Sciatic nerve (tissue), 2 donors: Measurements from ENCODE around the gene PBX3. TPM values are rescaled to one million over a fixed set of nuclear protein-coding genes. Genes with fewer than 3 reads are reported as not detected.
A peak's percentile ranks its signal among the peaks of the same experiment; 100 is the strongest.
"Not testable (repeated sequence)": the region's sequence is repeated elsewhere in the genome, so short reads cannot be mapped to it uniquely, and the experiment has no call there.

Source experiments
- ATAC-seq: fragments of 200-7000 bp; cut with Tn5 transposase; one replicate; pipeline ENCODE4 v1.9.1; 2020; ENCODE audit warnings: mild to moderate bottlenecking, moderate library complexity
- DNase-seq: peaks from one replicate; pipeline ENCODE4 v3.0.0-alpha.2; 2020; ENCODE audit warnings: low spot score
- intact Hi-C: fragments of 100-400 bp; cut with DNase I; formaldehyde crosslinking; loops from one replicate; pipeline ENCODE4 v1.14.2; 2022
- total RNA-seq: library from RNA; stranded (reverse); fragmentation: NEBNext Ultra II Directional; extraction: Animal tissue kit (Norgen Biotek cat#: 25700); gene quantifications from one replicate; pipeline ENCODE4 v1.2.1, GENCODE V29; 2021
- donor health status: DM: no; HTN: no; CAD: no.
- donor health status: DM: no; HTN: no; CAD: no.

Gene PBX3
- total RNA-seq, 1 donor from 2014 or later = 39.1 TPM

GRCh38 chr9:125810161-125810560 lies 63.0 kb downstream of the PBX3 start:
- DNase-seq (no peak), ATAC-seq (no peak)
- intact Hi-C loops = no loop called here

- ATAC-seq (no peak), DNase-seq (no peak)
- intact Hi-C loops = no loop called here
These were observed 63.8 kb downstream of the PBX3 start for GRCh38 chr9:125811002-125811401.

- DNase-seq = no peak
- intact Hi-C loops = no loop called here
- ATAC-seq = no peak
These were observed 65.2 kb downstream of the PBX3 start for GRCh38 chr9:125812403-125812802.

GRCh38 chr9:125815568-125815967 lies 68.4 kb downstream of the PBX3 start:
- intact Hi-C loops = no loop called here
- DNase-seq (no peak), ATAC-seq (no peak)

DNA sequence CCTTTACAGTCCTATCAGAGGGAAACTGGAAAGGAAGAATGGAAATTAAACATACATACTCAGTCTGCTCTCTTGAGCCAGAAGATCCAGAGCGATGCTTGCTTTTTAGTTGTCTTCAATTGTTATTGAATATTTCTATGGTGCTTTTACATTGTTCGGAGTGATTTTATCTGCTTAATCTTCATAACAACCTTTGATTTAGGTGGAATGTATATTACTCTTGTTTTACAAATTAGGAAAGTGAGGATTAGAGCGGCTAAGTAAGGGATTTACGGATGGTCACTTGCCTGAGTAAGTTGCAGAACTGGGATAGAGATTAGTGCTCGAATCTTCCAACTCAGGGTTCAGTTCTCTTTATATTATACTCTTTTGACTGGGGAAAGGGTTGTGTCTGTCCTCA lies 69.1 kb downstream of the PBX3 start:
- no peak for ATAC-seq
- intact Hi-C loops = no loop called here

DNA sequence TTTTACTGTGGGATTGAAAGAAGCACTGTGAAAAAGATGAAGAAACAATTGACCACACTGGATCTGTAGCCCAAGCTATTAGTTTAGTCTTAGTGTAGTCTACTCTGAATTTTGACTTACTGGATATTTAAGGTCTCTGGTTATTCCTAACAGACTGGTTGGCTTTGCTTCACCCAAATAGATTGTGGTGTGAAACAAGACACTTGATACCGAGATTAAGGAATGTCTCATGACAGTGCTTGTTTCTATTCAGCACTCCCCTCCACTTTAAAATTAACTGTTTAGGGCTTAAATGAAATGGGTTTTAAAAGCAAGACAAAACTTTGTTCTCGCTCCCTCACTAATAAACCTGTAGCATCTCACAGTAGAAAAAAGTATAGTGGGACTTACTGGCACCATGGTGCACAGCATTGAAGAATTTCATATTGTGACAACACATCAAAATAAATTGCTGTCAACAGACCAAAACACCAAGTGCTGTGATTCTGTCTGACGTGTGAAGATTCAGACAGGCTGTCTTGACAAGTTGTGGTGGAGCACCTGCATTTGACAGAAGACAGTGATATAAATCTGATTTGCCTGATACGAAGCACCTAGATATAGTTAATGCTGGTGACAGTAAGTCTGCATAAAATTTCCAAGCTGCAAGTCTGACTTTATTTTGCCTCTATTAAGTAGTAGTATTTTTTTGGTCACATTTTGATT lies 73.1 kb downstream of the PBX3 start:
- intact Hi-C loops = no loop called here
- DNase-seq (no peak), ATAC-seq (no peak)

More for the DNA sequence above, 69.1 kb downstream of the PBX3 start:
- DNase-seq = no peak

DNA sequence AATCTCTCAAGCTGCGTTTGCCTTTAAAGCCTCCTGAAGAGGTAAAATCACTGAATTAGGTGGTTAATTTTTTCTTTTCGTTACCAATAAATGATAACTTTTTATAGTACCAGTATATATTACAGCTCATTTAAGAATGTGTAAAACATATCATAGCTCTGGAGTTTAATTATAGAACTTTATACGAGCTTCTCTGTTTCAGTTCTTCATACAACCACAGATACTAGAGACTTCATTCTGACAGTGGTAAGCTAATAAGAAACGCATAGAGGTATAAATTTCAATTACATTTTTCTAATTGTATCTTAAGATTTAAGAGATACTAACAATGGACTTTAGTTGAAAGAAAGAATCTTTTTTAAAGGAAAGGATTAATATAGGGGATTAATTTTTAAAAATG lies 73.9 kb downstream of the PBX3 start:
- DNase-seq = no peak
- intact Hi-C loops = no loop called here
- ATAC-seq = no peak

DNA sequence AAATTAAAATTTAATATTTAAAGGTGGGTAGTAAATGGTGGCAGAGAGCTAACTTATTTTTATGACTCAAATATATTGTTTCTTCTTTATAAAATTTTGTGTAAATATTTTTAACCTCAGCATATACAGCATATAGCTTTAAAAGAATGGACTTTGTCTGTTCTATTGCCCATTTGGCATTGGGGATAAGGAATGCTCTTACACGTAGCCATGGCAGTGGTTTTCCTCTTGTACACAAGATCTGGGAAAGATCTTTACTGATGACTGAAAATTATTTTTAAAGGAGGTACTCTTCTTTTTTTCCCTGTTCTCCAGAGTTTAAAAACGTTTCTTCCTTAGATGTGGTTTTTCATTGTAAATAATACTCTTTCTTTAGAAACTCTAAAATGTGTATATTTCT lies 75.0 kb downstream of the PBX3 start:
- DNase-seq = no peak
- intact Hi-C loops = no loop called here
- no peak for ATAC-seq

DNA sequence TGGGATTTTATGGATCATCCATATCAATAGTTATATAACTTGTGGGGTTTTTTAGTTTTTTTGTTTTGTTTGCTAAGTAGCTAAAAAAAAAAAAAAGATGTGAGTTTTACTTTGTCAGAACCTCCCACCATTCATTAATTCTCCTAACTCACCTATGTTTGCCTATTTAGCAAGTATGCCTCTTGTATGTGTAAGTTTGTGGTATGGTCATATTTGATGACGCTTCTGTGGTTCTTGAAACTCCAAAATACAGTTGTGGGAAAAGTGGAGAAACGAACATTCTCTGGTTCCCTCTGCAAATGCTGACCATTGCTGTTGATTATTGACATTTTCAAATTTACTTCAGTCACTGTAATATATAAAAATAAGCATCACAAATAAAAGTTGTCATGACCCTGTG lies 75.7 kb downstream of the PBX3 start:
- no peak for ATAC-seq
- intact Hi-C loops = no loop called here
- DNase-seq = no peak

GRCh38 chr9:125823874-125824406 lies 76.8 kb downstream of the PBX3 start:
- intact Hi-C loops, DNase-seq: not testable (repeated sequence)
- peak; percentile 13 for ATAC-seq

GRCh38 chr9:125825762-125826161 lies 78.6 kb downstream of the PBX3 start:
- intact Hi-C loops = no loop called here
- ATAC-seq = no peak
- DNase-seq = no peak

GRCh38 chr9:125826850-125827249 lies 79.7 kb downstream of the PBX3 start:
- ATAC-seq (no peak), DNase-seq (no peak)
- intact Hi-C loops = no loop called here

DNA sequence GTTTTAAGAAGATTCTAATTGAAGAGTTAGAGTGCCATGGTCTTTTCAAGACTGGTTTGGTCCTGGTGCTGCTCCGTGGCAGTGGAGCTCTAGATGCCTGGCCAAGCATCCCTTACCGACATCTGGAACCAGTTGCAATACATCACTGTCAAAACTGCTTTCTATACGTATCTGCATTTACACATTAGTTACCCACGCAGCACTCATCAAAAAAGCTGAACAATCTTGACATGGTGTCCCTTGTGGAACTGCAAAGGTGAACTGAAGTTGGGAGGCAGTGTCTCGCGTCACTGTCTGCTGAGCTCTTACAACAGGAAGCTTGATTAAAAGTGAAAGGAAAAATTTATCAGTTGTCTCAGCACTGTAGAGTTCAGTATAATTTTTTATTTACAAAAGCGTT lies 82.6 kb downstream of the PBX3 start:
- ATAC-seq = peak; percentile 84
- intact Hi-C loops = no loop called here
- DNase-seq = no peak

GRCh38 chr9:125831054-125831453 lies 83.9 kb downstream of the PBX3 start:
- intact Hi-C loops = no loop called here
- no peak for ATAC-seq
- no peak for DNase-seq

- DNase-seq = no peak
- ATAC-seq = no peak
- intact Hi-C loops = no loop called here
These were observed 84.4 kb downstream of the PBX3 start for GRCh38 chr9:125831616-125832015.

DNA sequence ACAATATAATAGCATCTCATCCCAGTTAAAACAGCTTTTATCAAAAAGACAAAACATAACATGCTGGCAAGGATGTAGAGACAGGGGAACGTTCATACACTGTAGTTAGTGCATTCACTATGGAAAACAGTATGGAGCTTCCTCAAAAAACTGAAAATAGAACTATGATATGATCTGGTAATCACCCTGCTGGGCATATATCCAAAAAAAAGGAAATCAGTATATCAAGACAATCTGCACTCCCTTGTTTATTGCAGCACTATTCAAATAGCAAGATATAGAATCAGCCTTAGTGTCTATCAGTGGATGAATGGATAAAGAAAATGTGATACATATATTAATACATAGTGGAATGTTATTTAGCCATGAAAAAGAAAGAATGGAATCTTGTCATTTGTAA lies 88.5 kb downstream of the PBX3 start:
- intact Hi-C loops = no loop called here
- no peak for ATAC-seq
- DNase-seq = no peak

- intact Hi-C loops = no loop called here
- DNase-seq (no peak), ATAC-seq (no peak)
These were observed 92.1 kb downstream of the PBX3 start for GRCh38 chr9:125839317-125839716.

DNA sequence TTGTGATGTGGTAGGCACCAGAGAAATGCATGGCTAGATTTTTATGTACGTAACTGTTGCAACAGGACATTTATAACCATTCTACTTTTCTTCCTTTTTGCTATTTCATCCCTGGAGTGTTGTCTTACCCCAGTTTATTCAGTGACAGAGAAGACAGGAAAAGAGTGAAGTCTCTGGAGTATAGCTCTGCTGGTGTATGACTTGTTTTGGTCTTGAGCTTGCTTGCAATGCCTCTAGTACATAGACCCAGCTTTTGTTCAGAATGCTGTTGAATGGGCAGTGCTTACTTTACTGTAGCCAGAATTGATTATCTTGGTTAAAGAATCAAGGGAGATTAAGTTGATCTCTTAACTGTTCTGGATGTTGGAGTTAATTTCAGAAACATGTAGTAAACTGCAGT lies 94.3 kb downstream of the PBX3 start:
- ATAC-seq (peak; percentile 57), DNase-seq (no peak)
- intact Hi-C loops = no loop called here

DNA sequence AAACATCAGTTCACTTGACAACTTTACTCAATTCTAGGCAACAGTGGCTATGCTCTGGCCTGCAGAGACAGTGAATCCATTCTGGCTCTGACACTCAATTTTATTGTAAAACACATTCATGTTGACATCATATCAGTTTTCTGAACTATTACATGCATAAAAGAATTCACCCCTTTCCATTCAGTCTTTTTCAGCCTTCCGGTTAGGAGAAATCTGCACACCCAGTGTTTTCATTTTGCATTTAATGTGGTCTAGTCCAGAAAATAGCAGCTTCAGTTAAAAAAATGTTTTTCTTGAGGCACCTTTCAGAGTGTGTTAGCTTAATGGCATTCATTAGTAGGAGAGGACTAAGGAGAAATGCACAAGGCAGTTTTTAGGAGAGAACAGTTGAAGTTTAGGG lies 95.1 kb downstream of the PBX3 start:
- intact Hi-C loops = no loop called here
- DNase-seq (no peak), ATAC-seq (peak; percentile 42)

DNA sequence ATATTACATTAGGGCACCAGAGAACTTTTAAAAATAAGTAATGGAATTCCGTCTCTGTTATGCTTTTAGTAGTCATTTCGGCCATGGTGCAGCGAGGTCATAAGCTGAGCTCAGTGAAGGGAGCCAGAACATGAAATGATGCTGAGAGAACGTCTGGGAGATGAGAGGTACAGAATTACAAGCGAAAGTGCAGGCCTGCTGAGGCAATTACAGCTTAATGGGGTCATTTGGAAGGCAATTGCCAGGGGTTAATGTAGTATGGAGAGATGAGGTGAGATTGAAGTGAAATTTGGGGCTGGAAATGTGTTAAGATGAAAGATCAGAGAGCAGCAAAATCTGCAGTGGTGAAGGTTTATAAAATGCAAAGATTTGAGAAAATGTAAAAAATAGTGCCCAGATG lies 96.5 kb downstream of the PBX3 start:
- DNase-seq (no peak), ATAC-seq (peak; percentile 71)
- intact Hi-C loops = no loop called here

- ATAC-seq (no peak), DNase-seq (no peak)
- intact Hi-C loops = no loop called here
These were observed 97.4 kb downstream of the PBX3 start for GRCh38 chr9:125844611-125845010.
